D721Med (cell line): ENCODE results near the gene BIN1.
"Not testable (repeated sequence)": the region's sequence is repeated elsewhere in the genome, so short reads cannot be mapped to it uniquely, and the experiment has no call there.

Experiments
- DNase-seq: peaks from one replicate; pipeline ENCODE4 v3.0.0; 2011; ENCODE audit warnings: low spot score; ENCODE audit not compliant: insufficient read length
- FAIRE-seq: peaks from 2 replicates; lab custom pipeline; 2011; peaks lifted over from hg19 to GRCh38; lab: Jason Lieb, UNC
- CTCF ChIP-seq: IDR thresholded peaks from 2 replicates; pipeline ENCODE4 v1.5.1; 2012; ENCODE audit warnings: mild to moderate bottlenecking, control low read depth; ENCODE audit not compliant: insufficient read depth; ENCODE audit errors: missing control alignments

BIN1 gene

GRCh38 chr2:127039387-127040031 lies 67.4 kb downstream of the BIN1 start:
- no peak for DNase-seq
- no peak for FAIRE-seq
- no peak for TF ChIP-seq CTCF

- no peak for TF ChIP-seq CTCF
- no peak for FAIRE-seq
Observed at GRCh38 chr2:127037476-127037875, 69.5 kb downstream of the BIN1 start.

GRCh38 chr2:127034883-127035611 lies 71.9 kb downstream of the BIN1 start:
- no peak for TF ChIP-seq CTCF
- no peak for FAIRE-seq
- DNase-seq = no peak

More at GRCh38 chr2:127037476-127037875, 69.5 kb downstream of the BIN1 start:
- no peak for DNase-seq

GRCh38 chr2:127034051-127034450 lies 72.9 kb downstream of the BIN1 start:
- TF ChIP-seq CTCF = no peak
- no peak for DNase-seq
- FAIRE-seq = no peak

GRCh38 chr2:127032621-127033020 lies 74.3 kb downstream of the BIN1 start:
- no peak for DNase-seq
- no peak for TF ChIP-seq CTCF
- no peak for FAIRE-seq

GRCh38 chr2:127029350-127030051 lies 77.5 kb downstream of the BIN1 start:
- FAIRE-seq (no peak), DNase-seq (no peak)

GRCh38 chr2:127028745-127029144 lies 78.2 kb downstream of the BIN1 start:
- FAIRE-seq, DNase-seq: not testable (repeated sequence)

More at GRCh38 chr2:127029350-127030051, 77.5 kb downstream of the BIN1 start:
- TF ChIP-seq CTCF = no peak
